Left ventricle myocardium inferior (tissue), 1 donor: ENCODE data around the gene SLC22A31. TPM values are rescaled to one million over a fixed set of nuclear protein-coding genes. Genes with fewer than 3 reads are reported as not detected.

Experiments used
- DNase-seq: peaks from one replicate; pipeline ENCODE4 v3.0.0-alpha.2; 2020
- H3K27ac ChIP-seq: fragments of 200-600 bp; replicated peaks from 2 replicates; pipeline ENCODE4 v1.8.0; 2021
- H3K27me3 ChIP-seq: fragments of 200-600 bp; 2 replicates; pipeline ENCODE4 v1.8.0; 2021; ENCODE audit warnings: low read depth
- H3K36me3 ChIP-seq: fragments of 200-600 bp; 2 replicates; pipeline ENCODE4 v1.8.0; 2021
- H3K4me1 ChIP-seq: fragments of 200-600 bp; 2 replicates; pipeline ENCODE4 v1.8.0; 2021
- H3K4me3 ChIP-seq: fragments of 200-600 bp; 2 replicates; pipeline ENCODE4 v1.8.0; 2021; ENCODE audit warnings: mild to moderate bottlenecking, moderate library complexity
- H3K9me3 ChIP-seq: fragments of 200-600 bp; replicated peaks from 2 replicates; pipeline ENCODE4 v1.8.0; 2021
- intact Hi-C: fragments of 100-400 bp; cut with micrococcal nuclease; formaldehyde crosslinking; loops from one replicate; pipeline ENCODE4 v1.11.0; 2022
- total RNA-seq: library from RNA; stranded (reverse); fragmentation: NEBNext Ultra II Directional; extraction: Animal tissue kit (Norgen Biotek cat#: 25700); gene quantifications from one replicate; pipeline ENCODE4 v1.2.1, GENCODE V29; 2021
- TF ChIP-seq, protein P1 (sequence below): fragments of 200-600 bp; IDR thresholded peaks from 2 replicates; pipeline ENCODE4 v1.8.0; 2021; ENCODE audit warnings: antibody characterized with exemption, mild to moderate bottlenecking, borderline replicate concordance
- donor health status: DM: no; HTN: yes; CAD: no; lungs with severe emphysema.

The SLC22A31 gene
- total RNA-seq, 1 donor from 2014 or later, result not detected

DNA sequence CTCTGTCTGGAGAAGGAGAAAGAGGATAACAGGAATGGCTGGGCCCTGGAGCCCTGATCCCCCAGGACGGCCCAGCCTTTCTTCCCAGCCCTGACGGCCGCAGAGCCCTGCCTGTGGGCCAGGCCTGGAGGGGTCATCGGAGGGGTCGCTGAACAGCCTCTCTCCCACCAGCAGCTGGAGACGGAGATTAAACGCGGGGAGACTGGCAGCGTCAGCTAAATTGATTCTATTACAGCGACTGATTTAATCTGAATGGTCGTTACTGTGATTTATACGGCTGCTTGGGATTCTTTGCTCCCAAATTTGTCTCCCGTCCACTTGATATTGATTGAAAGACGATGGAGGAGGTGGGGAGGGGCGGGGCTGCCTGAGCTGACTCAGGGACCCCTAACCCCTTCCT is 35.9 kb downstream of the SLC22A31 start:
- intact Hi-C loops, result no loop called here
- Histone ChIP-seq H3K36me3 (no peaks in the 10 kb centered on the region), H3K4me1 (peaks cover 7% of the 10 kb centered on the region), H3K4me3 (no peak overlapping the region), H3K9me3 (no peaks in the 10 kb centered on the region), H3K27me3 (peaks cover 56% of the 10 kb centered on the region), H3K27ac (no peak overlapping the region)
- TF ChIP-seq, protein P1, sequence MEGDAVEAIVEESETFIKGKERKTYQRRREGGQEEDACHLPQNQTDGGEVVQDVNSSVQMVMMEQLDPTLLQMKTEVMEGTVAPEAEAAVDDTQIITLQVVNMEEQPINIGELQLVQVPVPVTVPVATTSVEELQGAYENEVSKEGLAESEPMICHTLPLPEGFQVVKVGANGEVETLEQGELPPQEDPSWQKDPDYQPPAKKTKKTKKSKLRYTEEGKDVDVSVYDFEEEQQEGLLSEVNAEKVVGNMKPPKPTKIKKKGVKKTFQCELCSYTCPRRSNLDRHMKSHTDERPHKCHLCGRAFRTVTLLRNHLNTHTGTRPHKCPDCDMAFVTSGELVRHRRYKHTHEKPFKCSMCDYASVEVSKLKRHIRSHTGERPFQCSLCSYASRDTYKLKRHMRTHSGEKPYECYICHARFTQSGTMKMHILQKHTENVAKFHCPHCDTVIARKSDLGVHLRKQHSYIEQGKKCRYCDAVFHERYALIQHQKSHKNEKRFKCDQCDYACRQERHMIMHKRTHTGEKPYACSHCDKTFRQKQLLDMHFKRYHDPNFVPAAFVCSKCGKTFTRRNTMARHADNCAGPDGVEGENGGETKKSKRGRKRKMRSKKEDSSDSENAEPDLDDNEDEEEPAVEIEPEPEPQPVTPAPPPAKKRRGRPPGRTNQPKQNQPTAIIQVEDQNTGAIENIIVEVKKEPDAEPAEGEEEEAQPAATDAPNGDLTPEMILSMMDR, result no peak
- no peak for DNase-seq

DNA sequence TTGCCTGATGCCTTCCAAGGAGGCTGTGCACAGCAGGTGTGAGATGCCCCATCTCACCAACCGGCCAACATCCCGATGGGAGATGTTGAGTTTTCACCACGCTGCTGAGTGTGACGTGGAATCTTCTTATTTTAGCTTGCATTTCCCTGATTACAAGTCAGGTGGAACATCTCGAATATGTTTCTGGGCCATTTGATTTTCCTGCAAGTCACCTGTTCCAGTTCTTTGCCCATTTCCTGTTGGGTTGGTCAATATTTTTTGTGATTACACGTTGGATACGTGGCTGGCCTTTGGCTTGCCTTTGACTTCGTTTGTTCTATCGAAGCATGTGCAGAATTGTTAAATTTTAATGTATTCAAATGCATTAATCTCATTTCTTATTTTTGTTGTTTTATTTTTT is 37.0 kb downstream of the SLC22A31 start:
- Histone ChIP-seq H3K4me3 (no peak overlapping the region), H3K4me1 (peaks cover 7% of the 10 kb centered on the region), H3K27me3 (peaks cover 45% of the 10 kb centered on the region), H3K36me3 (no peaks in the 10 kb centered on the region), H3K9me3 (no peaks in the 10 kb centered on the region), H3K27ac (no peak overlapping the region)
- intact Hi-C loops, result no loop called here
- no peak for DNase-seq
- TF ChIP-seq, protein P1, result no peak

DNA sequence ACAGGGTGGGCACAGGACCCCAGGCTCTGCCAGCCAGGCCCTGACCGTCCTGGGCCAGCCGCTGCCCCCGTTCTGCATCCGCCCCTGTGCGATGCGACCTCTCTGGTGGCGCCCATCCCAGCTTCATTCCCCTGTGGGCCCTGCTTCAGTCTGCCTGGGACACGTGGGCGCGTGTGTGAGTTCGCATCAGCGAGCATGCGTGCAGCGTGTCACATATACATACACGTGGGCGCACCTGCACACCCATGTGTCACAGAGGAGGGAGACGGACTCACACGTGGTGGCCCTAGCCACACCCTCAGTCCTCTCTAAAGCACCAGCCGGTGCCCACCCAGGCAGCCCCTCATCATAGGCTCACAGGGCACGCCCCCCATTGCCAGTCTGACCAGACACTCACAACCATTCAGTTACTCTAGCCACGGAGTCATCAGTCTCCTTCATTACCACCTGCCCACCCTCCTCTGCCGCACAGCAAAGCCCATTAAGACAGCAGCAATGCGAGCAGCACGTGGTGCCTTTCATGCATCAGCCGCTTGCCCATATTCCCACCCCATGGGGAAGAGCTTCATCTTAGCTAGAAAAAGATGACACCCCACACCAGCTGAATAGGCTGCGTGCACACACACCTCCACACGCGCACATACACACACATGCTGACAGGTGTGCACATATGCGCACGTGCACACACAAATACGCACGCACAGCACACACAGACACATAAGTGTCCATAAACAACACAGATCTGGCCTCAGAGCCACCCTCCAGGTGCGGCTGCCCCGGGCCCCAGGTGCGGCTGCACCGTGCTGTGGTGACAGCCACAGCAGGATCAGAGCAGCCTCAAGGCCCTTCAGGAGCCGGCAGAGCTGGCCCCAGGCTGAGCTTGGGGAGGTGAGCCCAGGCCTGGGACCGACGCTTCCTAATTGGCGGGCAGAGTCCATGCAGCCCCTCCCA is 38.3 kb downstream of the SLC22A31 start:
- peaks cover 4% of the 10 kb centered on the region for H3K4me1 ChIP-seq
- H3K27me3 ChIP-seq, result peaks cover 32% of the 10 kb centered on the region
- DNase-seq, result no peak
- no peaks in the 10 kb centered on the region for H3K9me3 ChIP-seq
- TF ChIP-seq, protein P1, result no peak
- no peak overlapping the region for H3K4me3 ChIP-seq
- no peak overlapping the region for H3K27ac ChIP-seq
- no peaks in the 10 kb centered on the region for H3K36me3 ChIP-seq
- intact Hi-C loops, result no loop called here

DNA sequence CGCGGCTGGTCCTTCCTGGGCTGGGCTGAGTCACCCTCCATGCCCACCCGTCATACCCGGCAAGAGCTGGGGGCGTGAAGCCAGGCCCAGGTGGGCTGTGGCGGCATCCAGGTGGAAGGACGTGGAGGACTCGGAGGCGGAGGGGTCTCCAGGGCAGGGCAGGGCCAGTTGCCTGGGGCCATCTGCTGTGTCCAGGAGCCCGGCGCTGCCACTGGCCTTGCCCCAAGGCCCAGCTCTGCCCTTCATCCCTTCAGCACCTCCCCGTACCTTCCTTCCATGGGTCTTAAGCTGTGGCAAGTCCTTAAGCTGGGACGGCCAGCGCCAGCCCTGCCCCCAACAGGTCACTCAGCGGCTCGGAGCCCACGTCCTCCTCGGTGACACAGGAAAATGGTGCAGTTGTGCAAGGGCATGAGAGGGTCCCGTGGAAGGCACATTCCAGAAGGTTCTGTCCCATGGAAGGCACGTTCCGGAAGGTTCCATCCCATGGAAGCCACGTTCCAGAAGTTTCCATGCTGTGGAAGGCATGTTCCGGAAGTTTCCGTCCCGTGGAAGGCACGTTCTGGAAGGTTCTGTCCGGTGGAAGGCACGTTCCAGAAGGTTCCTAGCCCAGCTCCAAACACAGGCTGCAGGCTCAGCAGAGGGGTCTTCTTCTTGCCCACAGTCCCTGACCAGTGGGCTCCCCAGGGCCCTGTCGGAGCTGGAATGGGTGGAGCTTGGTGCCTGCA is 39.2 kb downstream of the SLC22A31 start:
- Histone ChIP-seq H3K27ac (no peak overlapping the region), H3K36me3 (no peaks in the 10 kb centered on the region), H3K9me3 (no peaks in the 10 kb centered on the region), H3K27me3 (peaks cover 26% of the 10 kb centered on the region), H3K4me1 (peaks cover 11% of the 10 kb centered on the region), H3K4me3 (no peak overlapping the region)
- no peak for DNase-seq
- TF ChIP-seq, protein P1, result no peak
- intact Hi-C loops, result no loop called here

DNA sequence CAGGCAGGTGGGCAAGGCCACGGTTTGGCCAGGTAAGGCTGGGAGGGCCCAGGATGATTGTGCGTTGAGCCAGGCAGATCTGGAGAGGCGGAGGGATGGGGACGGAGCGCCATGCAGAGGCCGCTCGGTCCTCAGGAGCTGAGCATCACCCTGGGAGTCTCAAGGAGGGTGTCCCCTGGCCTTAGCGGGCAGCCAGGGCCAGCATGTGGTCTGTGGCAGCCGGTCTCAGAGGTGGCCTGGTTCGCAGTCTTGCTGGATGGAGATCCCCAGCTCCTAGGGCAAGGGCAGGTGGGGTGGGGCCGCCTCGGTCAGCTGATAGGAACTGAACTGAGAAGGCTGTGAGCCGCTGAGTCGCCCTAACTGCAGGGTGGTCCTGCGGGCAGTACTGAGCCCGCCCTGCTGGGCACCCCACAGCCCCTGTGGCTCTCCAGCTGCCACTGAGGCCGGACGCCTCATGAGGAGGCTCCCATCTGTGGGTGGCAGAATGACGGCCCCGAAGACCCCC is 40.4 kb downstream of the SLC22A31 start:
- Histone ChIP-seq H3K36me3 (no peaks in the 10 kb centered on the region), H3K9me3 (no peaks in the 10 kb centered on the region), H3K27ac (no peak overlapping the region), H3K4me3 (no peak overlapping the region), H3K4me1 (peaks cover 24% of the 10 kb centered on the region), H3K27me3 (peaks cover 18% of the 10 kb centered on the region)
- TF ChIP-seq, protein P1, result no peak
- intact Hi-C loops, result no loop called here
- DNase-seq, result no peak
